Femur (tissue), 1 donor: Measurements from ENCODE around the gene FAM83B.
"Not testable (repeated sequence)": the region's sequence is repeated elsewhere in the genome, so short reads cannot be mapped to it uniquely, and the experiment has no call there.

ENCODE experiments used
- DNase-seq: peaks from one replicate; pipeline ENCODE4 v3.0.0-alpha.2; 2017

FAM83B gene, protein sequence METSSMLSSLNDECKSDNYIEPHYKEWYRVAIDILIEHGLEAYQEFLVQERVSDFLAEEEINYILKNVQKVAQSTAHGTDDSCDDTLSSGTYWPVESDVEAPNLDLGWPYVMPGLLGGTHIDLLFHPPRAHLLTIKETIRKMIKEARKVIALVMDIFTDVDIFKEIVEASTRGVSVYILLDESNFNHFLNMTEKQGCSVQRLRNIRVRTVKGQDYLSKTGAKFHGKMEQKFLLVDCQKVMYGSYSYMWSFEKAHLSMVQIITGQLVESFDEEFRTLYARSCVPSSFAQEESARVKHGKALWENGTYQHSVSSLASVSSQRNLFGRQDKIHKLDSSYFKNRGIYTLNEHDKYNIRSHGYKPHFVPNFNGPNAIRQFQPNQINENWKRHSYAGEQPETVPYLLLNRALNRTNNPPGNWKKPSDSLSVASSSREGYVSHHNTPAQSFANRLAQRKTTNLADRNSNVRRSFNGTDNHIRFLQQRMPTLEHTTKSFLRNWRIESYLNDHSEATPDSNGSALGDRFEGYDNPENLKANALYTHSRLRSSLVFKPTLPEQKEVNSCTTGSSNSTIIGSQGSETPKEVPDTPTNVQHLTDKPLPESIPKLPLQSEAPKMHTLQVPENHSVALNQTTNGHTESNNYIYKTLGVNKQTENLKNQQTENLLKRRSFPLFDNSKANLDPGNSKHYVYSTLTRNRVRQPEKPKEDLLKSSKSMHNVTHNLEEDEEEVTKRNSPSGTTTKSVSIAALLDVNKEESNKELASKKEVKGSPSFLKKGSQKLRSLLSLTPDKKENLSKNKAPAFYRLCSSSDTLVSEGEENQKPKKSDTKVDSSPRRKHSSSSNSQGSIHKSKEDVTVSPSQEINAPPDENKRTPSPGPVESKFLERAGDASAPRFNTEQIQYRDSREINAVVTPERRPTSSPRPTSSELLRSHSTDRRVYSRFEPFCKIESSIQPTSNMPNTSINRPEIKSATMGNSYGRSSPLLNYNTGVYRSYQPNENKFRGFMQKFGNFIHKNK

GRCh38 chr6:54846243-54846856, at the start of gene FAM83B:
Gene FAM83B (plus strand): TSS chr6:54846771. CDS start chr6:54870247, 23,476 bp downstream.
- peak; percentile 22 for DNase-seq

- not testable (repeated sequence) for DNase-seq
Measured at GRCh38 chr6:54796918-54797317, 49.7 kb upstream of the FAM83B start.

GRCh38 chr6:54800050-54800600, 46.4 kb upstream of the FAM83B start:
- no peak for DNase-seq

DNA sequence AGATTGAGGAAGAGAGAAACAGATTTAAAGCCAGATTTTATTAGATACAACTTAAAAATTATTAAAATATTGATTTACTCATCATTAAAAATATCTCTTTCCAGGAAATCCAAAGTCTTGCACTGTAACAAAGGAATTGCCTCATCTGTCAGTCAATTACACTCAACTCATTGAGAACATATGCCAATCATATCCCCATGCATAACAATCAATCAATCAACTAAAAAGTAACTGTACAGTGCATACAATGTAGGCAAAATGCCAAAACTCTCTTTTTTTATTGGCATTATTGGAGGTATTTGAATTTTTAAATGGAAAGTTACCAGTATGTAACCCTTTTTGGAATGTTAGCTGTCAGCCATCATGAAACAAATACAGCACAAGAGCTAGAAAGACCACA, 45.3 kb upstream of the FAM83B start:
- no peak for DNase-seq

DNA sequence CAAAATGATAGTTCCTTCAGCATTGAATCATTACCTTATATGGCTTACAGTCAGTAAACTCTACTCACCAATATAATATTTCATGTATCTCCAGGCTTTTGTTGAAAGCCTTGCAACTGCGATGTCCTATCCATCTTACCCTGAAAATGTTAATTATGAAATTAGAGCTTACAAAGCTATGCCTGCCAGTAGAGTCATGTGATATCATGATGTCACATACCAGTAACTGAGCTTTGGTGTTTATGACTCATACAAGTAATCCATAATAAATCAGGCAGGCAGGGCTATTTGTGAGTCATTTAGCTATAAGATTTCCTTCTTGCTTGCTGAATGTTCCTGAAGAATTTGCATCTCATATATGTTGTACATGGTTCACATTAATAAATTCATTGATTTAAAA, 44.9 kb upstream of the FAM83B start:
- no peak for DNase-seq

DNA sequence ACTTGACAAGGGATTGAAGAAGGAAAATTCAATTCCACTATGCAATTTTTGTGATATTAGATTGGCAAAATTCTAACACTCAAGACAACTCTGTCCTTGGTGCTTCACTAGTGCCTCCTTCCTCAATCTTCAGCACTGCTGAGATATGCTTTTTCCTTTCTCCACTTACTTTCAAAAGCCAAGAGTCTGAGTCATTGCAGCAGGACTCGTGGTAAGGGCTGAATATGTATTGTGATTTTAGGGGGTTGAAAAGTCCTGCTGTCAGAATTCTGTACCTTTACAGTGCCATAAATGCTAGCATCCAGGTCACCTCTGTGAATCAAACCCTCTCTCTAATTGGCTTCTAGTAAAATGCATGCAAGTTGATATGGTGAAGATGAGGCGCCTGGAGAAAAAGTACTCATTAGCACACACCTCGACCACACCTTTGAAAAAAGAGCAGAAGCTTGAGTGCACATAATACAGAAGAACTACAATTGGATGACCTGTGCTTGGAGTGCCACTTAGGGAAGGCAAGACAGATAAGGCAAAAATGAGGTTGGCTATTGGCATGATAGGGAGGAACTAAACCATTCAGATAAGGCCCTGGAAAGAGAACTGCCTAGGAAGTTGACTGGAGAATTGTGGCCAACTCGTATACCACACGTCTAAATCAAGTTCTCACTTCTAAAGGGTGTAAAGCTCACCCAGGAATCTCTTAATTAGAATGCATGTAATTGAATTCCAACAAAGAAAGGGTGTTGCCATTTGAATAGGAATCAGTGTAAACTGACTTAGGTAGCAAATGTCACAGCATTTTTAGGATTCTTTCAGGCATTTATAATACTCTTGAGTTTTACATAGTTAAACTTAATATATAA, 43.6 kb upstream of the FAM83B start:
- DNase-seq = no peak

GRCh38 chr6:54805077-54805476, 41.5 kb upstream of the FAM83B start:
- no peak for DNase-seq

DNA sequence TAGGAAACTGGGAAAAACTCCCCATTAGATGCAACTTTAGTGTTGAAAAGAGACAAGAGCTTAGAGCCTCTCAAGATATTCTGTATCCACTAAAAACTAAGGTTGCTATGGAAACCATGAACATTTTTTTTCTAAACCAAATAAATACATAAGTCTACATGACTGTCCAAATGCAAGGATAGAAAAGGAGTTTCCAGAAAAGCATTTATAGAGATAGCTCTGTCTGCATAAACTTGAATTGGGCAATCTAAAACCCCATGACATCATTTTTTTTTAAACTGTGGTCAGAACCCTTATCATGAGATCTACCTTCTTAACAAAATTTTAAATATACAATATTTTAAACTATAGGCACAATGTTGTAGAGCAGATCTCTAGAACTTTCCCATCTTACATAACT, 36.4 kb upstream of the FAM83B start:
- DNase-seq = no peak

- no peak for DNase-seq
Measured at GRCh38 chr6:54813892-54814291, 32.7 kb upstream of the FAM83B start.

DNA sequence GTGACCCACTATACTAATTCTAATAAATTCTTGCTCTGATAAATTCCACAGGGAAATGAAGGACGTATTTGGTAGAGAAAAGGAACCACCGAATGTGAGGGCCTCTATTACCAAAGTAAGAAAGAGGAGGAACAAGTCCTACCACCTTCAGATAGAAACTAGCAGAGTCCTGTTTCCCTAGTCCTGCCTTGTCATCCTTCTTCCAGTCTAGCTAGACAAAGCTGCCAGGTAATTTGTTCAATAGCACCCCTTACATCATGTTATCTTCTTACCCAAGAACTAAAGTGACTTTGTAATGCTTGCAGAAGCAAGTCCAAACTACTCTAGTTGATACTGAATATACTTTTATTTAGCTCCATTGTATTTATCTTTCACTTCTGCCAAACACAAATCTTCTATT, 29.3 kb upstream of the FAM83B start:
- no peak for DNase-seq

GRCh38 chr6:54817834-54818233, 28.7 kb upstream of the FAM83B start:
- no peak for DNase-seq

DNA sequence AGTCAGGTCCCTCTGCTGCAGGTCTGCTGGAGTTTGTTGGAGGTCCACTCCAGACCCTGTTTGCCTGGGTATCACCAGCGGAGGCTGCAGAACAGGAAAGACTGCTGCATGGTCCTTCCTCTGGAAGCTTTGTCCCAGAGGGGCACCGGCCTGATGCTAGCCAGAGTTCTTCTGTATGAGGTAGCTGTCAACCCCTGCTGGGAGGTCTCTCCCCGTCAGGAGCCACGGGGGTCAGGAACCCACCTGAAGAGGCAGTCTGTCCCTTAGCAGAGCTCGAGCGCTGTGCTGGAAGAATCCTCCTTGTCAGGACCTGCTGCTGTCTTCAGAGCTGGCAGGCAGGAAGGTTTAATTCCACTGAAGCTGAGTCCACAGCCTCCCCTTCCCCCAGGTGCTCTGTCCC, 22.3 kb upstream of the FAM83B start:
- not testable (repeated sequence) for DNase-seq

GRCh38 chr6:54827010-54827409, 19.6 kb upstream of the FAM83B start:
- DNase-seq = no peak

DNA sequence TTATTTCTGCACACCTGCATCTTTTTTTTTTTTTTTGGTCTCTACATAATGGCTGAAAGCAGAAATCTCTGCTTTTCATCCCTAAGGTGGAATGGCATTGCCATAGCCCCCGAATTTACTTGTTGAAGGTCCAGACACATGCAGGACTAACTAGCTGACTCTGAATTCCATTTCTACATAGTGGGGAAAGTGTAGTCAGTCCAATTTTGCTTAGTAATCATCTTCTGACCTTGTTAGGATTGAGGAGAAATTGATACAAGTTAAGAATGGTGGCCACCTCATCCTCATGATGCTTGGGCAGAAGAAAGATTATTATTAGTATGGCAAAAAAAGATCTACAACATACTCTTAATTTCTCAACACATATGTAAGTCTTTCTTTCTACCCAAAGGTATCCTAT, 16.4 kb upstream of the FAM83B start:
- DNase-seq = no peak

DNA sequence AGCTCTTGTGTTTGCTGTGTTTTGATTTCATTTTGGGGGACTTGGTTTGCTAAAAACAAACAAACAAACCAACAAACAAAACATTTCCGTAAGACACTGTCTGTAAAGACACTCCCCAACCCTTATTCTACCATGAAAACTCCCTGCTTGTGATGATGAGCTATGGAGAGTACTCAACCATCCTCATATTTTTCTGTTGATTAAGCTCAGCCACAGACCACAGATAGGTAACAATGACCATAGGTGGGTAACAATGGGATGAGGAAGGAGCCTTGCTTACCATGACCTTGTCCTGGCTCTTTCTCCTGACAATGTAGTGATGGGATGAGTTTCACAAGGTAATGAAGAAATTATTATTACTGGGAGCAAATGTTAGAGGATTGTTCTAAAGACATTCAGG, 11.4 kb upstream of the FAM83B start:
- no peak for DNase-seq

GRCh38 chr6:54846857-54847674, 495 bp downstream of the FAM83B start:
- DNase-seq = peak; percentile 26

- no peak for DNase-seq
Measured at GRCh38 chr6:54847799-54848597, 1.4 kb downstream of the FAM83B start.

GRCh38 chr6:54850114-54850513, 3.5 kb downstream of the FAM83B start:
- no peak for DNase-seq

- DNase-seq = no peak
Measured at GRCh38 chr6:54856129-54856528, 9.6 kb downstream of the FAM83B start.

GRCh38 chr6:54860132-54860531, 13.6 kb downstream of the FAM83B start:
- no peak for DNase-seq
